Tibial artery (tissue), 4 donors: ENCODE data around the gene ZNF12.
A peak's percentile ranks its signal among the peaks of the same experiment; 100 is the strongest.
"Not testable (repeated sequence)": the region's sequence is repeated elsewhere in the genome, so short reads cannot be mapped to it uniquely, and the experiment has no call there.

Experiments used
- DNase-seq, 2 donors: peaks; one replicate each; pipeline ENCODE4 v3.0.0-alpha.2; 2019
- H3K27ac ChIP-seq, 2 donors: fragments of 200-600 bp; sonication (generic) in 1 of 2; 1 replicate in 1 of 2; 2 replicates in 1 of 2; pipeline ENCODE4 v1.5.1; 2018 to 2019; ENCODE audit warnings: mild to moderate bottlenecking in 1 of 2
- H3K27me3 ChIP-seq, 2 donors: fragments of 200-600 bp; sonication (generic) in 1 of 2; one replicate each; pipeline versions ENCODE4 v1.5.1 to v1.6.0; 2016 to 2019
- H3K36me3 ChIP-seq, 3 donors: fragments of 200-600 bp; sonication (generic) in 2 of 3; one replicate each; pipeline ENCODE4 v1.5.1; 2016 to 2019; ENCODE audit warnings: mild to moderate bottlenecking in 2 of 3
- H3K4me1 ChIP-seq, 4 donors: fragments of 200-600 bp; sonication (generic) in 2 of 4; 1 replicate in 3 of 4; 2 replicates in 1 of 4; pipeline ENCODE4 v1.5.1; 2016 to 2019
- H3K4me3 ChIP-seq, 2 donors: fragments of 200-600 bp; sonication (generic) in 1 of 2; 1 replicate in 1 of 2; 2 replicates in 1 of 2; pipeline ENCODE4 v1.5.1; 2018 to 2019; ENCODE audit warnings: mild to moderate bottlenecking in 2 of 2
- H3K9me3 ChIP-seq, 3 donors: fragments of 200-600 bp; sonication (generic) in 1 of 3; one replicate each; pipeline ENCODE4 v1.5.1; 2016 to 2019
- CTCF ChIP-seq, 2 experiments: fragments of 200-600 bp in 1 of 2; fragments of 450-650 bp in 1 of 2; IDR thresholded peaks; one replicate each; pipeline ENCODE4 v1.5.1; 2017 to 2019; ENCODE audit warnings: antibody characterized with exemption in 2 of 2, mild to moderate bottlenecking in 1 of 2, moderate library complexity in 1 of 2
- intact Hi-C: fragments of 100-400 bp; cut with DNase I; formaldehyde crosslinking; loops from one replicate; pipeline ENCODE4 v1.15.0; 2023; ENCODE audit warnings: low total_unique reads

The ZNF12 gene

GRCh38 chr7:6706666-6707407 is at the start of gene ZNF12:
ZNF12 (minus strand) TSS chr7:6706947; CDS start chr7:6705173, 1,774 bp downstream.
- H3K27me3 ChIP-seq, result no peaks in the 10 kb centered on the region
- intact Hi-C loops, result no loop called here
- H3K9me3 ChIP-seq, result no peaks in the 10 kb centered on the region
- DNase-seq, result peak; percentile 95 to 98
- no peak for TF ChIP-seq CTCF (IDR thresholded peaks at IDR 0.05)
- peaks cover 17 to 26% (median 18%) of the 10 kb centered on the region in 3 donors for H3K36me3 ChIP-seq
- peak within 1 kb of the TSS; percentile 86 to 87 for H3K27ac ChIP-seq
- H3K4me3 ChIP-seq, result peak within 1 kb of the TSS; percentile 64 to 98
- H3K4me1 ChIP-seq, result peaks cover 0 to 39% (median 27%) of the 10 kb centered on the region in 4 donors

- intact Hi-C loops, DNase-seq, H3K9me3 ChIP-seq, H3K4me1 ChIP-seq, H3K27me3 ChIP-seq, H3K36me3 ChIP-seq, H3K4me3 ChIP-seq, H3K27ac ChIP-seq: not testable (repeated sequence)
These were observed 47.2 kb upstream of the ZNF12 start, which contains the start of gene RSPH10B2 for GRCh38 chr7:6753964-6754363. RSPH10B2 (plus strand) TSS chr7:6754103; CDS start chr7:6757678, 3,575 bp downstream.

- intact Hi-C loops, DNase-seq, H3K4me1 ChIP-seq: not testable (repeated sequence)
These were observed 43.4 kb upstream of the ZNF12 start for GRCh38 chr7:6750173-6750572.

DNA sequence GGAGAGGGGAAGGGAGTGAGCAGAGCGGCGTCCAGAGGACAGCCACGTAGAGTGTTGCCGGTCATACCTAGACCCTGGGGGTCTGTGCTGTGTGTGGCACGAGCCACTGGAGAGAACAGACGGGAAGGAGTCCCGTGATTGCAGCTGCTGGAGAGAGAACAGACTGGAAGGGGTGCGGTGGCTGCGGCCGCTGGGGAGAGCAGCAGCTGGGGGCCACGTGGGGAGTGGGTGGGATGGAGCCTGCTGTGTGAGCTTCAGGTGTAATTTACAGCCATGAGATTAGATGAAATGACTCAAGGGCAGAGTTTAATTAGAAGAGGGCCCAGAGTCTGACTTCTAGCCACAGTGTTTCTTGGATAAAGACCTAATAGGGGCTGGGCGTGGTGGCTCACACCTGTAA is 42.6 kb upstream of the ZNF12 start:
- peaks cover 3 to 32% (median 26%) of the 10 kb centered on the region in 3 donors for H3K36me3 ChIP-seq
- DNase-seq, result not testable (repeated sequence)

More at GRCh38 chr7:6750173-6750572, 43.4 kb upstream of the ZNF12 start:
- not testable (repeated sequence) for H3K27ac ChIP-seq, H3K9me3 ChIP-seq, H3K27me3 ChIP-seq, H3K4me3 ChIP-seq
- H3K36me3 ChIP-seq, result peaks cover 3 to 29% (median 26%) of the 10 kb centered on the region in 3 donors

DNA sequence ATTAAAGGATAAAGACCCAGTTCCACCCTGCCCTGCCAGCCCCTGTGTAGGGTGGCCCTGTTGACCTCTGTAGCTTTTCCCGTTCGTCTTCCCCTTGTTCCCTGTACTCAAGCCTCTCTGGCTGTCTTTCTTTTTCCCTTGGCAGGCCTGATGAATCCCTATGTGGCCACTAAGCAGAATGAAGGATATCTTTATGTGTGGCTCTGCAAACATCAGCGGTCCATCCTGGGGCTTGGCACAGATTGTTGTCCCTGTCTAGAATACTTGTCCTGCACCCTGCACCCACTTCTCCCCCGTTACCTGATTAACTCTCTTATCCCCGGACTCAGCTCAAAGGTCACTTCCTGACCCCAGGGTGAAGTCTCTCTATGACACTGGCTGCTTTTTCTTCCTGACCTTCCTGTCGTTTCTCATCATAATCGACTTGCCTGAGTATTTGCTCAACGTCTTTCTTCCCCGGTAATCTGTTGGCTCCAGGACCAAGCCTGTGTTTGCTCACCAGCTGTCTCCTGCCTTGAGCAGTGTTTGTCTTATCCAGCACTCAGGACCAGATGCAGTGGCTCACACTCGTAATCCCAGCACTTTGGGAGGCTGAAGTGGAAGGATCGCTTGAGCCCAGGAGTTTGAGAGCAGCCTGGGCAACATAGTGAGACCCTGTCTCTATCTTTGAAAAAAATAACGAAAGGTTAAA is 37.8 kb upstream of the ZNF12 start:
- H3K27ac ChIP-seq, intact Hi-C loops, H3K4me1 ChIP-seq, H3K27me3 ChIP-seq, H3K9me3 ChIP-seq, H3K4me3 ChIP-seq, DNase-seq: not testable (repeated sequence)
- peaks cover 3 to 48% (median 29%) of the 10 kb centered on the region in 3 donors for H3K36me3 ChIP-seq

More for the DNA sequence above, 42.6 kb upstream of the ZNF12 start:
- intact Hi-C loops, H3K27me3 ChIP-seq, H3K4me3 ChIP-seq, H3K27ac ChIP-seq, H3K9me3 ChIP-seq, H3K4me1 ChIP-seq: not testable (repeated sequence)

- H3K4me1 ChIP-seq, intact Hi-C loops, H3K9me3 ChIP-seq, H3K27ac ChIP-seq, DNase-seq, H3K4me3 ChIP-seq, H3K27me3 ChIP-seq: not testable (repeated sequence)
- peaks cover 42 to 78% (median 47%) of the 10 kb centered on the region in 3 donors for H3K36me3 ChIP-seq
These were observed 31.7 kb upstream of the ZNF12 start for GRCh38 chr7:6738415-6738814.

- no peaks in the 10 kb centered on the region for H3K9me3 ChIP-seq
- no peak for DNase-seq
- no peak for TF ChIP-seq CTCF (IDR thresholded peaks at IDR 0.05)
- intact Hi-C loops, result no loop called here
- H3K27me3 ChIP-seq, result no peaks in the 10 kb centered on the region
- peaks cover 0 to 18% (median 4%) of the 10 kb centered on the region in 4 donors for H3K4me1 ChIP-seq
- peaks cover 23 to 31% (median 29%) of the 10 kb centered on the region in 3 donors for H3K36me3 ChIP-seq
- peak overlapping the region; percentile 71 to 80 for H3K4me3 ChIP-seq
- H3K27ac ChIP-seq, result peak overlapping the region; percentile 77 to 83
These were observed 23.5 kb upstream of the ZNF12 start for GRCh38 chr7:6730343-6730633.
